ENCODE measurements around the gene KCNJ5. TPM values are rescaled to one million over a fixed set of nuclear protein-coding genes. Genes with fewer than 3 reads are reported as not detected.
A peak's percentile ranks its signal among the peaks of the same experiment; 100 is the strongest.

KCNJ5 gene
- total and polyA plus RNA-seq, 2 of the 4 experiments (the other 2 are of a cell fraction), result 0.07 to 0.18 TPM

DNA sequence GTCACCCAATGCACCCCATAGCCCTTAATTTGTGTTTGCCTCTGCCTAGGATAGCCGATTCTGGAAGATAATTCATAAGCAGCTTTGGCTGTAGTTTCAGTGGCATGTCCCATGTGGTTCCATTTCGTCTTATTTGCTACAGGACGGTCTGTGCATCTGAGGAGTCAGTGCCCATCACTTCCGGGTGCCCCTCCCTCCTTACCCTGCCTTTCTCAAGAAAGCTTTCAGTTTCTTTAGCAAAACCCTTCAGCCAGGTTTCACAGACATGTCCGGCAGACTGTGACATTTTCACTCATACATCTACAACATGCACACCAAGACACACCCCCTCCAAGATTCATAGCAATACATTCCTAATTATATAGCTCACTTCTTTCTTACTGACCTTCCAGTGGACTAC is 37.2 kb downstream of the KCNJ5 start:
- Histone ChIP-seq H3K14ac (replicated peaks; ENCODE audit: low read depth, low read length) (no peak overlapping the region), H3K56ac (ENCODE audit: extremely low read depth, insufficient read depth, low read length) (no peak overlapping the region), H3K27me3 (ENCODE audit: control insufficient read depth, insufficient read depth, low read length) (peaks cover 28% of the 10 kb centered on the region), H3K4me1 (ENCODE audit: control insufficient read depth, insufficient read depth, low read length) (peaks cover 3% of the 10 kb centered on the region; the same call in 1 of the 2 replicates), H3K9me1 (ENCODE audit: insufficient read depth, low read length) (no peaks in the 10 kb centered on the region), H3K4me2 (ENCODE audit: low read depth, low read length) (peak overlapping the region; percentile 1; the same call in 1 of the 2 replicates), H2BK20ac (ENCODE audit: low read depth, low read length) (no peak overlapping the region), H3K79me1 (ENCODE audit: low read depth in 1 of 2, low read length in 2 of 2) (no peaks in the 10 kb centered on the region), H2AK9ac (replicated peaks; ENCODE audit: low read depth, low read length, poor library complexity) (no peak overlapping the region), H3K27ac (ENCODE audit: insufficient read depth, low read length) (no peak overlapping the region), H4K20me1 (ENCODE audit: insufficient read depth, low read length) (no peaks in the 10 kb centered on the region), H3K4ac (ENCODE audit: low read depth, low read length) (no peak overlapping the region), H4K5ac (ENCODE audit: low read depth, low read length) (no peak overlapping the region), H4K91ac (ENCODE audit: insufficient read depth, low read depth, low read length) (no peak overlapping the region), H2BK5ac (ENCODE audit: low read depth, low read length, poor library complexity, severe bottlenecking) (no peak overlapping the region), H3K4me3 (ENCODE audit: insufficient read depth, low read depth, low read length) (no peak overlapping the region), H3K23ac (ENCODE audit: low read depth, low read length) (no peak overlapping the region), H3K9me3 (ENCODE audit: control insufficient read depth, insufficient read depth, low read length) (no peaks in the 10 kb centered on the region), H2AK5ac (ENCODE audit: low read depth, low read length) (no peak overlapping the region), H4K8ac (ENCODE audit: low read depth in 2 of 2, low read length in 2 of 2) (no peak overlapping the region), H2BK15ac (ENCODE audit: low read depth, low read length) (no peak overlapping the region), H2AFZ (replicated peaks; ENCODE audit: low read length, poor library complexity) (peak overlapping the region; percentile 2), H3K36me3 (ENCODE audit: control insufficient read depth, insufficient read depth, low read length) (no peaks in the 10 kb centered on the region), H2BK120ac (ENCODE audit: low read depth, low read length) (no peak overlapping the region), H3K18ac (ENCODE audit: low read depth, low read length) (no peak overlapping the region), H3K9ac (ENCODE audit: low read depth, low read length) (no peak overlapping the region)
- WGBS, 2 experiments (ENCODE audit: extremely low coverage in 2 of 2, insufficient read length in 1 of 2), result 59% methylated on average over 4 of the region's 5 CpGs; no CpG with 5 or more reads in 1 of the 2 experiments
- intact Hi-C loops (cut with micrococcal nuclease) (no loop called here), in situ Hi-C loops (cut with MboI; ENCODE audit: low sequenced_read_pairs) (no loop called here), dilution Hi-C loops (cut with HindIII; ENCODE audit: low sequenced_read_pairs, unreplicated experiment) (no loop called here)
- ChIA-PET CTCF (interaction anchor here (0.5 to 1.0 kb wide), 2 partner anchors 23 to 218 kb away, joined by 3 read pairs; no protein-coding TSS in a partner anchor), POLR2A (ENCODE audit: unreplicated experiment) (no interaction called here)
- no peak for TF ChIP-seq MAFK (IDR thresholded peaks at IDR 0.05; ENCODE audit: low read depth, low read length)
- TF ChIP-seq, protein P1, sequence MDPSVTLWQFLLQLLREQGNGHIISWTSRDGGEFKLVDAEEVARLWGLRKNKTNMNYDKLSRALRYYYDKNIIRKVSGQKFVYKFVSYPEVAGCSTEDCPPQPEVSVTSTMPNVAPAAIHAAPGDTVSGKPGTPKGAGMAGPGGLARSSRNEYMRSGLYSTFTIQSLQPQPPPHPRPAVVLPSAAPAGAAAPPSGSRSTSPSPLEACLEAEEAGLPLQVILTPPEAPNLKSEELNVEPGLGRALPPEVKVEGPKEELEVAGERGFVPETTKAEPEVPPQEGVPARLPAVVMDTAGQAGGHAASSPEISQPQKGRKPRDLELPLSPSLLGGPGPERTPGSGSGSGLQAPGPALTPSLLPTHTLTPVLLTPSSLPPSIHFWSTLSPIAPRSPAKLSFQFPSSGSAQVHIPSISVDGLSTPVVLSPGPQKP (IDR thresholded peaks at IDR 0.05; ENCODE audit: borderline replicate concordance, low read depth, low read length), result no peak
- TF ChIP-seq CHD1 (IDR thresholded peaks at IDR 0.05; ENCODE audit: low read depth, low read length), result no peak
- TF ChIP-seq CEBPB (IDR thresholded peaks at IDR 0.05; ENCODE audit: low read depth, low read length), result no peak
- TF ChIP-seq BHLHE40 (IDR thresholded peaks at IDR 0.05; ENCODE audit: low read depth, low read length), result no peak
- TF ChIP-seq, protein P2, sequence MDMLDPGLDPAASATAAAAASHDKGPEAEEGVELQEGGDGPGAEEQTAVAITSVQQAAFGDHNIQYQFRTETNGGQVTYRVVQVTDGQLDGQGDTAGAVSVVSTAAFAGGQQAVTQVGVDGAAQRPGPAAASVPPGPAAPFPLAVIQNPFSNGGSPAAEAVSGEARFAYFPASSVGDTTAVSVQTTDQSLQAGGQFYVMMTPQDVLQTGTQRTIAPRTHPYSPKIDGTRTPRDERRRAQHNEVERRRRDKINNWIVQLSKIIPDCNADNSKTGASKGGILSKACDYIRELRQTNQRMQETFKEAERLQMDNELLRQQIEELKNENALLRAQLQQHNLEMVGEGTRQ (IDR thresholded peaks at IDR 0.05; ENCODE audit: low read depth, low read length), result no peak
- DNase-seq (peak; percentile 24), ATAC-seq (ENCODE audit: low read depth) (peak; percentile 31)
- no TSS peak for BruUV-seq (replicated peaks)
